H1 (cell line): Measurements from ENCODE around the gene HYCC1. TPM values are rescaled to one million over a fixed set of nuclear protein-coding genes. Genes with fewer than 3 reads are reported as not detected.

Experiments used
- CREB1 ChIP-seq: IDR thresholded peaks from 2 replicates; pipeline ENCODE4 v1.6.1; 2012; ENCODE audit warnings: inconsistent platforms
- GABPA ChIP-seq: IDR thresholded peaks from 2 replicates; pipeline ENCODE4 v1.6.1; 2011; ENCODE audit warnings: mild to moderate bottlenecking, low read length, moderate library complexity, borderline replicate concordance; ENCODE audit not compliant: insufficient read depth
- HDAC2 ChIP-seq, 2 experiments: fragments of 300-600 bp in 1 of 2; sonication (generic) in 1 of 2; IDR thresholded peaks; 2 replicates each; pipeline ENCODE4 v1.6.1; 2011 to 2012; ENCODE audit warnings: low read depth in 2 of 2, low read length in 2 of 2, mild to moderate bottlenecking in 2 of 2, moderate library complexity in 2 of 2, borderline replicate concordance in 1 of 2, inconsistent platforms in 1 of 2
- polyA plus RNA-seq, 7 experiments: library from polyadenylated mRNA; depleted of rRNA in 3 of 7; stranded (reverse) in 5 of 7; unstranded in 2 of 7; fragments of >200 nt in 5 of 7; fragments of 200-250 nt in 2 of 7; gene quantifications; 1 replicate in 5 of 7; 2 replicates in 1 of 7; 4 replicates in 1 of 7; pipeline versions ENCODE4 v1.2.1 to v1.2.3, GENCODE V29; 2011 to 2013; ENCODE audit warnings: missing spikeins in 2 of 7, mixed read lengths in 2 of 7
- total RNA-seq: library from RNA; stranded (reverse); fragmentation: NEBNext Ultra II Directional; extraction: Animal tissue kit (Norgen Biotek cat#: 25700); gene quantifications from 2 replicates; pipeline ENCODE4 v1.2.1, GENCODE V29; 2021

HYCC1 gene
- total and polyA plus RNA-seq, 2 of the 8 experiments (the other 6 are each of a cell fraction or from before 2014, with no cell fraction given) = 20.2 to 142 TPM

- TF ChIP-seq GABPA (no peak), CREB1 (peak; percentile 72), HDAC2 (IDR thresholded peaks at IDR 0.05; ENCODE audit: borderline replicate concordance in 1 of 2, low read depth in 2 of 2, low read length in 2 of 2) (no peak; a peak in 1 of 4 replicates)
Observed at GRCh38 chr7:23013715-23014649, at the start of gene HYCC1 (continued).
